ENCODE results near the gene CLEC9A.

CLEC9A gene

GRCh38 chr12:10052193-10052913 lies 21.9 kb downstream of the CLEC9A start:
- no peak for TF ChIP-seq CTCF (IDR thresholded peaks at IDR 0.05; ENCODE audit: borderline replicate concordance, control extremely low read depth, extremely low read depth, insufficient read depth, missing control alignments)
- DNase-seq (ENCODE audit: low spot score), result peak; percentile 23
- in situ Hi-C loops (cut with MboI; ENCODE audit: low sequenced_read_pairs, unreplicated experiment), result no loop called here

GRCh38 chr12:10058387-10058786 lies 27.9 kb downstream of the CLEC9A start:
- DNase-seq (ENCODE audit: low spot score), result no peak
- in situ Hi-C loops (cut with MboI; ENCODE audit: low sequenced_read_pairs, unreplicated experiment), result no loop called here
- TF ChIP-seq CTCF (IDR thresholded peaks at IDR 0.05; ENCODE audit: borderline replicate concordance, control extremely low read depth, extremely low read depth, insufficient read depth, missing control alignments), result no peak

GRCh38 chr12:10065241-10065640 lies 34.8 kb downstream of the CLEC9A start:
- in situ Hi-C loops (cut with MboI; ENCODE audit: low sequenced_read_pairs, unreplicated experiment), result no loop called here
- no peak for DNase-seq (ENCODE audit: low spot score)
- TF ChIP-seq CTCF (IDR thresholded peaks at IDR 0.05; ENCODE audit: borderline replicate concordance, control extremely low read depth, extremely low read depth, insufficient read depth, missing control alignments), result no peak

- in situ Hi-C loops (cut with MboI; ENCODE audit: low sequenced_read_pairs, unreplicated experiment), result no loop called here
- no peak for TF ChIP-seq CTCF (IDR thresholded peaks at IDR 0.05; ENCODE audit: borderline replicate concordance, control extremely low read depth, extremely low read depth, insufficient read depth, missing control alignments)
Observed at GRCh38 chr12:10067264-10067663, 36.8 kb downstream of the CLEC9A start.

GRCh38 chr12:10067942-10068341 lies 37.5 kb downstream of the CLEC9A start:
- no peak for TF ChIP-seq CTCF (IDR thresholded peaks at IDR 0.05; ENCODE audit: borderline replicate concordance, control extremely low read depth, extremely low read depth, insufficient read depth, missing control alignments)
- in situ Hi-C loops (cut with MboI; ENCODE audit: low sequenced_read_pairs, unreplicated experiment), result no loop called here
- DNase-seq (ENCODE audit: low spot score), result no peak

More at GRCh38 chr12:10067264-10067663, 36.8 kb downstream of the CLEC9A start:
- no peak for DNase-seq (ENCODE audit: low spot score)

- no peak for DNase-seq (ENCODE audit: low spot score)
- no peak for TF ChIP-seq CTCF (IDR thresholded peaks at IDR 0.05; ENCODE audit: borderline replicate concordance, control extremely low read depth, extremely low read depth, insufficient read depth, missing control alignments)
- in situ Hi-C loops (cut with MboI; ENCODE audit: low sequenced_read_pairs, unreplicated experiment), result no loop called here
Observed at GRCh38 chr12:10068644-10069043, 38.2 kb downstream of the CLEC9A start.

Data from GM13976 (cell line).